K562 (cell line): Measurements from ENCODE around the gene WDR35. TPM values are rescaled to one million over a fixed set of nuclear protein-coding genes. Genes with fewer than 3 reads are reported as not detected.

Experiments used
- CBX1 ChIP-seq: sonication (generic); IDR thresholded peaks from 2 replicates; pipeline ENCODE4 v1.6.1; 2016; ENCODE audit warnings: antibody characterized with exemption, low read depth, mild to moderate bottlenecking
- CHD7 ChIP-seq: fragments of 200-600 bp; sonication (generic); IDR thresholded peaks from one replicate; pipeline ENCODE4 v1.6.1; 2012; ENCODE audit warnings: mild to moderate bottlenecking, low read depth, low read length, inconsistent platforms
- CSDE1 ChIP-seq, 2 experiments: fragments of 450-650 bp; IDR thresholded peaks; 2 replicates each; pipeline ENCODE4 v1.6.1; 2016; ENCODE audit warnings: mild to moderate bottlenecking in 1 of 2
- HBP1 ChIP-seq: fragments of 450-650 bp; formaldehyde crosslinking; IDR thresholded peaks from 2 replicates; pipeline ENCODE4 v1.4.0; 2022; ENCODE audit warnings: missing genetic modification characterization
- U2AF2 ChIP-seq: fragments of 200-400 bp; formaldehyde crosslinking; optimal IDR thresholded peaks from 2 replicates; pipeline ENCODE3; 2017; ENCODE audit warnings: low read depth, mild to moderate bottlenecking, low read length
- ZBTB43 ChIP-seq: sonication (generic); formaldehyde crosslinking; IDR thresholded peaks from 2 replicates; pipeline ENCODE4 v1.8.0; 2023; ENCODE audit warnings: mild to moderate bottlenecking, missing genetic modification reagents
- ZNF263 ChIP-seq: sonication (generic); formaldehyde crosslinking; IDR thresholded peaks from 2 replicates; pipeline ENCODE4 v1.8.0; 2022; ENCODE audit warnings: mild to moderate bottlenecking, missing genetic modification reagents, borderline replicate concordance
- ZNF3 ChIP-seq: fragments of 250-450 bp; sonication (Bioruptor Pico); IDR thresholded peaks from 2 replicates; pipeline ENCODE4 v1.5.0; 2021; ENCODE audit warnings: mild to moderate bottlenecking, moderate library complexity
- polyA plus RNA-seq, 8 experiments: library from polyadenylated mRNA; depleted of rRNA in 4 of 8; stranded (reverse) in 5 of 8; unstranded in 3 of 8; fragments of >200 nt; fragmentation: Nextera tagmentation in 2 of 8; fragmentation: Illumina TruSeq in 1 of 8; extraction: Ambion mirVana in 2 of 8; extraction: Trizol in 1 of 8; gene quantifications; 2 replicates each; pipeline versions ENCODE4 v1.2.1 to v1.2.3, GENCODE V29; 2011 to 2014; ENCODE audit warnings: inconsistent platforms in 1 of 8, missing spikeins in 1 of 8
- total RNA-seq, 7 experiments: library from RNA; depleted of rRNA in 6 of 7; stranded (reverse); fragments of >200 nt in 6 of 7; fragmentation: Illumina TruSeq in 2 of 7; extraction: Trizol in 2 of 7; gene quantifications; 2 replicates each; pipeline versions ENCODE4 v1.2.1 to v1.2.3, GENCODE V29; 2011 to 2021; ENCODE audit warnings: low replicate concordance in 1 of 7
- TF ChIP-seq, protein P1 (sequence below): sonication (generic); formaldehyde crosslinking; IDR thresholded peaks from 2 replicates; pipeline ENCODE4 v1.8.0; 2022; ENCODE audit warnings: mild to moderate bottlenecking, low read depth, missing genetic modification reagents
- TF ChIP-seq, protein P2 (sequence below): sonication (generic); formaldehyde crosslinking; IDR thresholded peaks from 2 replicates; pipeline ENCODE4 v1.9.0; 2022; ENCODE audit warnings: mild to moderate bottlenecking, missing genetic modification reagents

The WDR35 gene
- total and polyA plus RNA-seq, 9 of the 15 experiments (the other 6 are each of a cell fraction or from before 2014, with no cell fraction given) = 3.3 to 13.1 (median 8.0) TPM

- TF ChIP-seq ZBTB43 (CRISPR knock-in tag) = no peak
- TF ChIP-seq CBX1 = 0 out of 2 replicates have a peak, but pooled peaks have one; percentile 47
- peak; percentile 19; the same call in 1 of the 2 replicates for TF ChIP-seq ZNF263 (CRISPR knock-in tag)
- TF ChIP-seq CHD7 = no peak
- TF ChIP-seq U2AF2 = no peak
- TF ChIP-seq, protein P1, sequence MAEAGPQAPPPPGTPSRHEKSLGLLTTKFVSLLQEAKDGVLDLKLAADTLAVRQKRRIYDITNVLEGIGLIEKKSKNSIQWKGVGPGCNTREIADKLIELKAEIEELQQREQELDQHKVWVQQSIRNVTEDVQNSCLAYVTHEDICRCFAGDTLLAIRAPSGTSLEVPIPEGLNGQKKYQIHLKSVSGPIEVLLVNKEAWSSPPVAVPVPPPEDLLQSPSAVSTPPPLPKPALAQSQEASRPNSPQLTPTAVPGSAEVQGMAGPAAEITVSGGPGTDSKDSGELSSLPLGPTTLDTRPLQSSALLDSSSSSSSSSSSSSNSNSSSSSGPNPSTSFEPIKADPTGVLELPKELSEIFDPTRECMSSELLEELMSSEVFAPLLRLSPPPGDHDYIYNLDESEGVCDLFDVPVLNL (CRISPR knock-in tag) = no peak
- peak in 1 of 2 experiments; percentile 63; a peak in 1 of 4 replicates for TF ChIP-seq CSDE1 (IDR thresholded peaks at IDR 0.05)
- TF ChIP-seq HBP1 (CRISPR knock-in tag) = no peak
- TF ChIP-seq, protein P2, sequence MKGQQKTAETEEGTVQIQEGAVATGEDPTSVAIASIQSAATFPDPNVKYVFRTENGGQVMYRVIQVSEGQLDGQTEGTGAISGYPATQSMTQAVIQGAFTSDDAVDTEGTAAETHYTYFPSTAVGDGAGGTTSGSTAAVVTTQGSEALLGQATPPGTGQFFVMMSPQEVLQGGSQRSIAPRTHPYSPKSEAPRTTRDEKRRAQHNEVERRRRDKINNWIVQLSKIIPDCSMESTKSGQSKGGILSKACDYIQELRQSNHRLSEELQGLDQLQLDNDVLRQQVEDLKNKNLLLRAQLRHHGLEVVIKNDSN = 0 out of 2 replicates have a peak, but pooled peaks have one; percentile 26
- no peak for TF ChIP-seq ZNF3 (CRISPR knock-in tag)
Observed at GRCh38 chr2:19989667-19990415, at the start of gene WDR35 (continued).
